Erythroblast (primary cell): ENCODE results near the gene TRAPPC5.

Source experiments
- GATA1 ChIP-seq: IDR thresholded peaks from 2 replicates; pipeline ENCODE4 v1.6.1; 2011; ENCODE audit warnings: low read depth, mild to moderate bottlenecking, control low read depth, low read length, moderate library complexity
- POLR2A ChIP-seq: IDR thresholded peaks from 2 replicates; pipeline ENCODE4 v1.6.1; 2011; ENCODE audit warnings: mild to moderate bottlenecking, low read length

DNA sequence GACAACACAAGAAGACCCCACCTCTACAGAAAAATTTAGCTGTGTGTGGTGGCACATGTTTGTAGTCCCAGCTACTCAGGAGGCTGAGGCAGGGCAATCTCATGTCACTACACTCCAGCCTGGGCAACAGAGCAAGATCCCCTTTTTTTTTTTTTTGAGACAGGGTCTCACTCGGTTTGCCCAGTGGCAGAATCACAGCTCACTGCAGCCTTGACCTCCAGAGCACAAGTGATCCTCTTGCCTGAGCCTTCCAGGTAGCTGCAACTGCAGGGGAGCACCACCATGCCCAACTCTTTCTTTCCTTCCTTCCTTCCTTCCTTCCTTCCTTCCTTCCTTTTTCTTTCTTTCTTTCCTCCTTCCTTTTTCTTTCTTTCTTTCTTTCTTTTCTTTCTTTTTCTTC lies 55.5 kb downstream of the TRAPPC5 start:
- TF ChIP-seq POLR2A (no peak), GATA1 (no peak)
